Progenitor cell of endocrine pancreas (in vitro differentiated cells): ENCODE data around the gene GBF1. TPM values are rescaled to one million over a fixed set of nuclear protein-coding genes. Genes with fewer than 3 reads are reported as not detected.

ENCODE experiments used
- DNase-seq: peaks from one replicate; pipeline ENCODE4 v3.0.0; 2021; ENCODE audit warnings: low spot score; ENCODE audit not compliant: unreplicated experiment
- H3K27ac Mint-ChIP-seq: 2 replicates; pipeline ENCODE4 v1.8.0; 2021; ENCODE audit warnings: mild to moderate bottlenecking, moderate library complexity, mixed read lengths
- H3K27me3 Mint-ChIP-seq: 2 replicates; pipeline ENCODE4 v1.8.0; 2021; ENCODE audit warnings: mixed read lengths
- H3K36me3 Mint-ChIP-seq: 2 replicates; pipeline ENCODE4 v1.8.0; 2022; ENCODE audit warnings: mixed read lengths; ENCODE audit not compliant: insufficient read depth
- H3K4me1 Mint-ChIP-seq: 2 replicates; pipeline ENCODE4 v1.8.0; 2021; ENCODE audit warnings: low read depth, mixed read lengths
- H3K4me3 Mint-ChIP-seq: 2 replicates; pipeline ENCODE4 v1.8.0; 2021; ENCODE audit warnings: low read depth, mild to moderate bottlenecking, moderate library complexity, mixed read lengths
- H3K9me3 Mint-ChIP-seq: 2 replicates; pipeline ENCODE4 v1.8.0; 2021; ENCODE audit warnings: low read depth, mixed read lengths
- CTCF ChIP-seq: fragments of 200-600 bp; sonication (generic); IDR thresholded peaks from one replicate; pipeline ENCODE4 v1.5.0; 2021; ENCODE audit warnings: antibody characterized with exemption, mild to moderate bottlenecking; ENCODE audit not compliant: unreplicated experiment
- total RNA-seq: library from RNA; stranded (reverse); gene quantifications from 2 replicates; pipeline ENCODE4 v1.2.1, GENCODE V29; 2021

Gene GBF1
- total RNA-seq, 1 donor from 2014 or later: 54.6 TPM

- TF ChIP-seq CTCF: no peak
- Mint-ChIP-seq H3K36me3 (peaks cover 1% of the 10 kb centered on the region), H3K27ac (no peak overlapping the region), H3K4me1 (no peaks in the 10 kb centered on the region), H3K9me3 (no peaks in the 10 kb centered on the region), H3K4me3 (no peak overlapping the region), H3K27me3 (no peaks in the 10 kb centered on the region)
- DNase-seq: no peak
These were observed 9.1 kb downstream of the GBF1 start for GRCh38 chr10:102254426-102254825.

- Mint-ChIP-seq H3K9me3 (no peaks in the 10 kb centered on the region), H3K27me3 (no peaks in the 10 kb centered on the region)
- DNase-seq: no peak
These were observed 10.1 kb downstream of the GBF1 start for GRCh38 chr10:102255404-102255803.

GRCh38 chr10:102261196-102261595 is 15.9 kb downstream of the GBF1 start:
- Mint-ChIP-seq H3K4me1 (peaks cover 6% of the 10 kb centered on the region), H3K36me3 (peaks cover 5% of the 10 kb centered on the region), H3K27ac (no peak overlapping the region), H3K4me3 (no peak overlapping the region), H3K9me3 (no peaks in the 10 kb centered on the region), H3K27me3 (no peaks in the 10 kb centered on the region)
- TF ChIP-seq CTCF: no peak
- DNase-seq: no peak

More at GRCh38 chr10:102255404-102255803, 10.1 kb downstream of the GBF1 start:
- Mint-ChIP-seq H3K27ac (no peak overlapping the region), H3K36me3 (peaks cover 3% of the 10 kb centered on the region), H3K4me3 (no peak overlapping the region), H3K4me1 (no peaks in the 10 kb centered on the region)
- no peak for TF ChIP-seq CTCF

GRCh38 chr10:102261842-102262241 is 16.5 kb downstream of the GBF1 start:
- H3K36me3 Mint-ChIP-seq: peaks cover 5% of the 10 kb centered on the region
- H3K9me3 Mint-ChIP-seq: no peaks in the 10 kb centered on the region
- H3K4me1 Mint-ChIP-seq: peaks cover 6% of the 10 kb centered on the region
- H3K27me3 Mint-ChIP-seq: no peaks in the 10 kb centered on the region
- DNase-seq: no peak
- H3K4me3 Mint-ChIP-seq: no peak overlapping the region
- TF ChIP-seq CTCF: no peak
- no peak overlapping the region for H3K27ac Mint-ChIP-seq

GRCh38 chr10:102262744-102263370 is 17.5 kb downstream of the GBF1 start:
- Mint-ChIP-seq H3K4me1 (peaks cover 6% of the 10 kb centered on the region), H3K4me3 (no peak overlapping the region), H3K27ac (no peak overlapping the region), H3K9me3 (no peaks in the 10 kb centered on the region), H3K27me3 (no peaks in the 10 kb centered on the region), H3K36me3 (peaks cover 5% of the 10 kb centered on the region)
- no peak for DNase-seq
- no peak for TF ChIP-seq CTCF
